Fibroblast of skin of scalp (primary cell): Measurements from ENCODE around the gene TMEM121B.
A peak's percentile ranks its signal among the peaks of the same experiment; 100 is the strongest.

Experiments
- DNase-seq: peaks from one replicate; pipeline ENCODE4 v3.0.0-alpha.2; 2013

The TMEM121B gene

GRCh38 chr22:17087498-17088131, 33.5 kb downstream of the TMEM121B start:
- peak; percentile 80 for DNase-seq

DNA sequence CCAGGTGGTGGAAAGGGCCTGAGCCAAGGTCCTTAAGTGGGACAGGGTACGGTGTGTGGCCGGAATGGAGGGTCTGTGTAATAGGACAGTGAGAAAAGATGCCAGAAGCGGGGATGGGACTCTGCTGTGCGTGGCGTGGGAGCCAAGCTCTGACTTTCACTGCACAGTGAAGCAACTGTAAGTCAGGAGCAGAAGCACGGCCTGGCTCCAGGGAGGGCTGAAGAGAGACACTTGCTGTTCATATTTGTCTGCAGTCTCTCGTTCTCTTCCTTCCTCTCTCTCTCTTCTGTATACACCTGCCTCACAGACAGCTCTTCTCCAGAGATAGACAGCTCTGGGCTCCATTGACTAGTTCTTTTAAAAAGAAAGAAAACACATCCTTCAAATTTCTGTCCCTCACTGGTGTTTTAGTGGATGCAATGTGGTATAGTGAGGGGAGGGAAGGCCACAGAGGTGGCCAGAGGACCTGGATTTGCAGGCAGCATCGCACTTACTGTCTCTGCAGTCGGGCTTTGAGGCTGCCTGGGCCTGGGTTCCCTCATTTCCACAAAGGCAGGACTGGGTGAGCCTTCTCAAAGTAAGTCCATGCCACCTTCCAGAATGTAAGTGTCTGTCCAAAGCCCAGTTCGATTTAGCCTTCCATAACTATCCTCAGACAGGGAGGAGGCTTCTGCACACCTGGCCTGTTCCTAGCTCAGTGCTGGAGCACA, 34.2 kb downstream of the TMEM121B start:
- no peak for DNase-seq

DNA sequence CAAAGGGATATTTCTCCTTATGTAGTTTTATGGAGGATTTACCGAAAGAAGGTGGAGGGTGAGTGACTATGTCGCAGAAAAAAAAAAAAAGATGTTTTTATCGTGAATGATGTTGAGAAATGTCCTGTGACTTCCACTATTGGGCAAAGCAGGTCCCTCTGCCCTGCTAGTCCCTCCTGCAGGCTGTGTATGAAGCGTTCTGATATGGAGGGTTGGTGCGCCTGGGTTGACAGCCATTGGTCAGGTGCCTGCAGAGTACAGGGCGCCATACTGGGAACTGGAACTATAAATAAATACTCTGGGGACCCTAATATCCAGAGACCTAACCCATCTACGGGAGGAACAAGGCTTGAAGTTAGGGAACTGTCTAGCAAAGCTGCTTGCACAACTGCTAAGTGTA, 34.9 kb downstream of the TMEM121B start:
- DNase-seq = no peak

GRCh38 chr22:17085277-17086181, 35.6 kb downstream of the TMEM121B start:
- DNase-seq = no peak

- DNase-seq = peak; percentile 89
Observed at GRCh38 chr22:17084554-17085276, 36.4 kb downstream of the TMEM121B start, which contains the start of gene IL17RA. TSS of gene IL17RA (plus strand) at chr22:17085000. CDS start at chr22:17085092, 92 bp downstream.

- DNase-seq = no peak
Observed at GRCh38 chr22:17083811-17084441, 37.2 kb downstream of the TMEM121B start.

GRCh38 chr22:17083255-17083654, 37.9 kb downstream of the TMEM121B start:
- DNase-seq = no peak

- DNase-seq = no peak
Observed at GRCh38 chr22:17079572-17079971, 41.6 kb downstream of the TMEM121B start.

GRCh38 chr22:17077255-17077654, 43.9 kb downstream of the TMEM121B start:
- DNase-seq = peak; percentile 85

GRCh38 chr22:17074648-17075002, 46.5 kb downstream of the TMEM121B start:
- no peak for DNase-seq

- DNase-seq = no peak
Observed at GRCh38 chr22:17072877-17073276, 48.3 kb downstream of the TMEM121B start.
